Ramos (cell line): ENCODE data around the gene TMEM89.

Source experiments
- in situ Hi-C: fragments of 300-500 bp; cut with MboI; formaldehyde crosslinking; loops from one replicate; pipeline ENCODE4 v1.14.3; 2022; ENCODE audit warnings: low sequenced_read_pairs; ENCODE audit not compliant: unreplicated experiment

Gene TMEM89

GRCh38 chr3:48621461-48621869 is at the start of gene TMEM89:
TSS of gene TMEM89 (minus strand) at chr3:48621769. CDS start at chr3:48621756, 13 bp downstream.
- in situ Hi-C loops: no loop called here

- in situ Hi-C loops: no loop called here
Measured at GRCh38 chr3:48664929-48665328, 43.4 kb upstream of the TMEM89 start.

GRCh38 chr3:48664313-48664644 is 42.7 kb upstream of the TMEM89 start:
- in situ Hi-C loops: no loop called here

- in situ Hi-C loops: no loop called here
Measured at GRCh38 chr3:48663489-48664312, 42.1 kb upstream of the TMEM89 start.

- in situ Hi-C loops: no loop called here
Measured at GRCh38 chr3:48662753-48663488, 41.4 kb upstream of the TMEM89 start, which contains the start of gene CELSR3. TSS of gene CELSR3 (minus strand) at chr3:48662886. CDS start at chr3:48662634, 252 bp downstream.

GRCh38 chr3:48662145-48662752 is 40.7 kb upstream of the TMEM89 start:
- in situ Hi-C loops: no loop called here

GRCh38 chr3:48661501-48662144 is 40.1 kb upstream of the TMEM89 start:
- in situ Hi-C loops: no loop called here

- in situ Hi-C loops: no loop called here
Measured at GRCh38 chr3:48660800-48661400, 39.3 kb upstream of the TMEM89 start.

- in situ Hi-C loops: no loop called here
Measured at GRCh38 chr3:48656841-48657281, 35.3 kb upstream of the TMEM89 start.

- in situ Hi-C loops: no loop called here
Measured at GRCh38 chr3:48656061-48656840, 34.7 kb upstream of the TMEM89 start.

GRCh38 chr3:48655606-48656005 is 34.0 kb upstream of the TMEM89 start:
- in situ Hi-C loops: no loop called here

- in situ Hi-C loops: no loop called here
Measured at GRCh38 chr3:48655063-48655462, 33.5 kb upstream of the TMEM89 start.

GRCh38 chr3:48652923-48653715 is 31.6 kb upstream of the TMEM89 start:
- in situ Hi-C loops: no loop called here

- in situ Hi-C loops: no loop called here
Measured at GRCh38 chr3:48651771-48652170, 30.2 kb upstream of the TMEM89 start.

- in situ Hi-C loops: no loop called here
Measured at GRCh38 chr3:48650723-48651122, 29.2 kb upstream of the TMEM89 start.

- in situ Hi-C loops: no loop called here
Measured at GRCh38 chr3:48648188-48648850, 26.8 kb upstream of the TMEM89 start.

GRCh38 chr3:48647714-48648113 is 26.1 kb upstream of the TMEM89 start:
- in situ Hi-C loops: no loop called here
